Left kidney (tissue), 1 donor: Measurements from ENCODE around the gene KRT25. TPM values are rescaled to one million over a fixed set of nuclear protein-coding genes. Genes with fewer than 3 reads are reported as not detected.

Experiments used
- polyA plus RNA-seq: library from polyadenylated mRNA; unstranded; fragments of 120-200 nt; gene quantifications from one replicate; pipeline ENCODE4 v1.2.1, GENCODE V29; 2013; ENCODE audit not compliant: insufficient read length

KRT25 gene
- polyA plus RNA-seq, 1 donor = not detected

Other genes starting within 250 kb of the KRT25 start
- gene CCR7, start 189.9 kb downstream of the KRT25 start, polyA plus RNA-seq = 0.20 TPM
- gene SMARCE1, start 107.5 kb downstream of the KRT25 start, polyA plus RNA-seq = 254 TPM
- gene KRT222, start 90.2 kb downstream of the KRT25 start, polyA plus RNA-seq = 0.12 TPM
- not detected for gene KRT24, start 51.6 kb downstream of the KRT25 start, polyA plus RNA-seq
- gene KRT26, start 16.9 kb upstream of the KRT25 start, polyA plus RNA-seq = not detected
- gene KRT27, start 27.2 kb upstream of the KRT25 start, polyA plus RNA-seq = not detected
- gene KRT28, start 44.6 kb upstream of the KRT25 start, polyA plus RNA-seq = not detected
- 45.2 TPM for gene KRT10, start 67.3 kb upstream of the KRT25 start, polyA plus RNA-seq
- gene KRT12, start 111.9 kb upstream of the KRT25 start, polyA plus RNA-seq = 0.37 TPM
- gene KRT20, start 129.9 kb upstream of the KRT25 start, polyA plus RNA-seq = 0.33 TPM
- 1.1 TPM for gene KRT23, start 182.3 kb upstream of the KRT25 start, polyA plus RNA-seq
- gene KRT39, start 211.6 kb upstream of the KRT25 start, polyA plus RNA-seq = not detected
- not detected for gene KRT40, start 229.0 kb upstream of the KRT25 start, polyA plus RNA-seq
- not detected for gene KRTAP3-3, start 238.8 kb upstream of the KRT25 start, polyA plus RNA-seq
- not detected for gene KRTAP3-2, start 244.6 kb upstream of the KRT25 start, polyA plus RNA-seq